ENCODE results near the gene TMEM179B.

TMEM179B gene

GRCh38 chr11:62804310-62805075, 17.3 kb downstream of the TMEM179B start:
- TF ChIP-seq TARDBP (IDR thresholded peaks at IDR 0.05), result no peak
- TF ChIP-seq SP1 (IDR thresholded peaks at IDR 0.05), result no peak
- TF ChIP-seq ZNF384 (IDR thresholded peaks at IDR 0.05), result no peak
- 0 out of 2 replicates have a peak, but pooled peaks have one; percentile 15 for TF ChIP-seq PKNOX1 (IDR thresholded peaks at IDR 0.05)
- no peak for TF ChIP-seq HDGF (IDR thresholded peaks at IDR 0.05; ENCODE audit: borderline replicate concordance)
- TF ChIP-seq FOXA1 (IDR thresholded peaks at IDR 0.05), result no peak
- ChIA-PET CTCF (no interaction called here), POLR2A (interaction anchor here (0.9 to 2.2 kb wide), 7 partner anchors 8 to 60 kb away, joined by 3 to 14 read pairs (median 5); partner anchors contain the start of gene STX5)
- no peak for DNase-seq (ENCODE audit: extremely low spot score)

GRCh38 chr11:62805076-62805892, 18.1 kb downstream of the TMEM179B start, which contains the start of gene NXF1:
TSS of gene NXF1 (minus strand) at chr11:62805440. CDS start at chr11:62805356, 84 bp downstream.
- no peak for TF ChIP-seq PKNOX1 (IDR thresholded peaks at IDR 0.05)
- no peak for TF ChIP-seq SUZ12 (IDR thresholded peaks at IDR 0.05)
- peak; percentile 55; the same call in 1 of the 2 replicates for TF ChIP-seq FOXM1 (IDR thresholded peaks at IDR 0.05; ENCODE audit: borderline replicate concordance)
- TF ChIP-seq FOXA1 (IDR thresholded peaks at IDR 0.05), result no peak
- TF ChIP-seq LEF1 (IDR thresholded peaks at IDR 0.05; ENCODE audit: borderline replicate concordance), result peak; percentile 94
- TF ChIP-seq ELF4 (IDR thresholded peaks at IDR 0.05), result peak; percentile 91
- no peak for TF ChIP-seq L3MBTL2 (conservative IDR thresholded peaks at IDR 0.05)
- no peak for TF ChIP-seq HDGF (IDR thresholded peaks at IDR 0.05; ENCODE audit: borderline replicate concordance)
- no peak for TF ChIP-seq ARNT (IDR thresholded peaks at IDR 0.05)
- no peak for TF ChIP-seq SP1 (IDR thresholded peaks at IDR 0.05)
- no peak for TF ChIP-seq TARDBP (IDR thresholded peaks at IDR 0.05)
- TF ChIP-seq ZNF384 (IDR thresholded peaks at IDR 0.05), result no peak
- TF ChIP-seq BHLHE40 (IDR thresholded peaks at IDR 0.05; ENCODE audit: borderline replicate concordance), result no peak
- TF ChIP-seq CTBP1 (IDR thresholded peaks at IDR 0.05; ENCODE audit: borderline replicate concordance), result no peak
- TF ChIP-seq NFRKB (IDR thresholded peaks at IDR 0.05), result no peak
- TF ChIP-seq FOXK2 (IDR thresholded peaks at IDR 0.05), result no peak
- DNase-seq (ENCODE audit: extremely low spot score), result peak; percentile 99
- ChIA-PET POLR2A (interaction anchor here (0.8 to 3.5 kb wide), 19 partner anchors 8 to 78 kb away, joined by 3 to 43 read pairs (median 5); partner anchors contain the start of genes HNRNPUL2, SLC3A2, STX5 and TAF6L), CTCF (no interaction called here)

- DNase-seq (ENCODE audit: extremely low spot score), result no peak
- CTCF ChIA-PET, result no interaction called here
- POLR2A ChIA-PET, result interaction anchor here (0.8 to 3.5 kb wide), 16 partner anchors 9 to 79 kb away, joined by 3 to 43 read pairs (median 5); partner anchors contain the start of genes HNRNPUL2, SLC3A2, STX5 and TAF6L
- TF ChIP-seq HDGF (IDR thresholded peaks at IDR 0.05; ENCODE audit: borderline replicate concordance) (no peak), ELF4 (IDR thresholded peaks at IDR 0.05) (no peak), ZNF384 (IDR thresholded peaks at IDR 0.05) (no peak), SUZ12 (IDR thresholded peaks at IDR 0.05) (no peak), LEF1 (IDR thresholded peaks at IDR 0.05; ENCODE audit: borderline replicate concordance) (no peak), NFRKB (IDR thresholded peaks at IDR 0.05) (no peak), FOXM1 (IDR thresholded peaks at IDR 0.05; ENCODE audit: borderline replicate concordance) (no peak), FOXK2 (IDR thresholded peaks at IDR 0.05) (no peak), BHLHE40 (IDR thresholded peaks at IDR 0.05; ENCODE audit: borderline replicate concordance) (no peak), L3MBTL2 (conservative IDR thresholded peaks at IDR 0.05) (no peak), CTBP1 (IDR thresholded peaks at IDR 0.05; ENCODE audit: borderline replicate concordance) (no peak), PKNOX1 (IDR thresholded peaks at IDR 0.05) (no peak), SP1 (IDR thresholded peaks at IDR 0.05) (no peak), TARDBP (IDR thresholded peaks at IDR 0.05) (no peak), ARNT (IDR thresholded peaks at IDR 0.05) (no peak), FOXA1 (IDR thresholded peaks at IDR 0.05) (no peak)
These were observed 18.8 kb downstream of the TMEM179B start for GRCh38 chr11:62805961-62806441.

- CTCF ChIA-PET, result no interaction called here
- no peak for DNase-seq (ENCODE audit: extremely low spot score)
- TF ChIP-seq ZNF384 (IDR thresholded peaks at IDR 0.05), result no peak
- no peak for TF ChIP-seq PKNOX1 (IDR thresholded peaks at IDR 0.05)
- no peak for TF ChIP-seq BHLHE40 (IDR thresholded peaks at IDR 0.05; ENCODE audit: borderline replicate concordance)
- no peak for TF ChIP-seq L3MBTL2 (conservative IDR thresholded peaks at IDR 0.05)
- no peak for TF ChIP-seq FOXM1 (IDR thresholded peaks at IDR 0.05; ENCODE audit: borderline replicate concordance)
- no peak for TF ChIP-seq ELF4 (IDR thresholded peaks at IDR 0.05)
- TF ChIP-seq HDGF (IDR thresholded peaks at IDR 0.05; ENCODE audit: borderline replicate concordance), result no peak
- TF ChIP-seq TARDBP (IDR thresholded peaks at IDR 0.05), result no peak
- no peak for TF ChIP-seq CTBP1 (IDR thresholded peaks at IDR 0.05; ENCODE audit: borderline replicate concordance)
- no peak for TF ChIP-seq SUZ12 (IDR thresholded peaks at IDR 0.05)
- TF ChIP-seq ARNT (IDR thresholded peaks at IDR 0.05), result no peak
- TF ChIP-seq FOXA1 (IDR thresholded peaks at IDR 0.05), result no peak
- TF ChIP-seq NFRKB (IDR thresholded peaks at IDR 0.05), result no peak
- TF ChIP-seq LEF1 (IDR thresholded peaks at IDR 0.05; ENCODE audit: borderline replicate concordance), result no peak
- no peak for TF ChIP-seq SP1 (IDR thresholded peaks at IDR 0.05)
- no peak for TF ChIP-seq FOXK2 (IDR thresholded peaks at IDR 0.05)
- POLR2A ChIA-PET, result interaction anchor here (0.8 to 3.5 kb wide), 14 partner anchors 10 to 79 kb away, joined by 3 to 43 read pairs (median 5); partner anchors contain the start of genes HNRNPUL2, STX5, TAF6L and TEX54
These were observed 19.5 kb downstream of the TMEM179B start for GRCh38 chr11:62806611-62807121.

Measured in HEK293T (cell line).